Measurements from ENCODE around the gene GMDS. TPM values are rescaled to one million over a fixed set of nuclear protein-coding genes. Genes with fewer than 3 reads are reported as not detected.

The GMDS gene
- total RNA-seq, 3 donors from 2014 or later (not counting 1 experiment from before 2014, with no cell fraction given): 23.6 to 31.0 (median 26.4) TPM

DNA sequence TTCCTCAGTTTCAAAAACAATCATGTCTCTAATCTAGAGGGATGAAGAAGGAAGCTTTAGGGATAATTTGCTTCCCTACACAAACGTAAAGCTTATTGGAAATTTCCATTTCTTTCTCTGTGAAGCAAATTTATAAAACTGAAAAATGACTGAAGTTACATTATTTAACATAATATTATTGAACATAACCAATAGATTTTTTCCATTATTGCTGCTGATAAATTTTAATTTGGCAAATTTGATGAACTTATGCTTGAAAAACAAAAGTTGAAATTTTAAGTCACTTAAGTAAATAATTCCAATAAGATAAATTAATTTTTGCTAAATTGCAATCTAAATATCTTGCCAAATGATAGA lies 140.9 kb downstream of the GMDS start:
- ATAC-seq: no peak
- Mint-ChIP-seq H3K36me3 (no peaks in the 10 kb centered on the region), H3K27me3 (ENCODE audit: low read depth in 2 of 2) (peaks cover 0 to 5% of the 10 kb centered on the region in 2 donors), H3K27ac (no peak overlapping the region), H3K9me3 (no peaks in the 10 kb centered on the region), H3K4me1 (peaks cover 5% of the 10 kb centered on the region in 2 donors), H3K4me3 (no peak overlapping the region)
- intact Hi-C loops (cut with micrococcal nuclease): loop anchor here (1.0 to 10.0 kb wide), 4 partner anchors 92 to 508 kb away; no protein-coding TSS in a partner anchor
- Histone ChIP-seq H3K27ac (ENCODE audit: low read length) (no peak overlapping the region), H3K36me3 (ENCODE audit: control insufficient read depth, insufficient read depth, low read length) (no peaks in the 10 kb centered on the region), H3K27me3 (ENCODE audit: control insufficient read depth, insufficient read depth, low read length) (no peaks in the 10 kb centered on the region), H3K9me3 (ENCODE audit: control insufficient read depth, insufficient read depth, low read length) (no peaks in the 10 kb centered on the region), H3K4me3 (ENCODE audit: low read length) (no peak overlapping the region), H3K4me1 (ENCODE audit: control insufficient read depth, insufficient read depth, low read length) (no peaks in the 10 kb centered on the region)
- no peak for DNase-seq
- TF ChIP-seq, protein P1, sequence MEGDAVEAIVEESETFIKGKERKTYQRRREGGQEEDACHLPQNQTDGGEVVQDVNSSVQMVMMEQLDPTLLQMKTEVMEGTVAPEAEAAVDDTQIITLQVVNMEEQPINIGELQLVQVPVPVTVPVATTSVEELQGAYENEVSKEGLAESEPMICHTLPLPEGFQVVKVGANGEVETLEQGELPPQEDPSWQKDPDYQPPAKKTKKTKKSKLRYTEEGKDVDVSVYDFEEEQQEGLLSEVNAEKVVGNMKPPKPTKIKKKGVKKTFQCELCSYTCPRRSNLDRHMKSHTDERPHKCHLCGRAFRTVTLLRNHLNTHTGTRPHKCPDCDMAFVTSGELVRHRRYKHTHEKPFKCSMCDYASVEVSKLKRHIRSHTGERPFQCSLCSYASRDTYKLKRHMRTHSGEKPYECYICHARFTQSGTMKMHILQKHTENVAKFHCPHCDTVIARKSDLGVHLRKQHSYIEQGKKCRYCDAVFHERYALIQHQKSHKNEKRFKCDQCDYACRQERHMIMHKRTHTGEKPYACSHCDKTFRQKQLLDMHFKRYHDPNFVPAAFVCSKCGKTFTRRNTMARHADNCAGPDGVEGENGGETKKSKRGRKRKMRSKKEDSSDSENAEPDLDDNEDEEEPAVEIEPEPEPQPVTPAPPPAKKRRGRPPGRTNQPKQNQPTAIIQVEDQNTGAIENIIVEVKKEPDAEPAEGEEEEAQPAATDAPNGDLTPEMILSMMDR (IDR thresholded peaks at IDR 0.05): no peak
- WGBS (ENCODE audit: insufficient coverage): no CpG with 5 or more reads among the region's 1 CpG

DNA sequence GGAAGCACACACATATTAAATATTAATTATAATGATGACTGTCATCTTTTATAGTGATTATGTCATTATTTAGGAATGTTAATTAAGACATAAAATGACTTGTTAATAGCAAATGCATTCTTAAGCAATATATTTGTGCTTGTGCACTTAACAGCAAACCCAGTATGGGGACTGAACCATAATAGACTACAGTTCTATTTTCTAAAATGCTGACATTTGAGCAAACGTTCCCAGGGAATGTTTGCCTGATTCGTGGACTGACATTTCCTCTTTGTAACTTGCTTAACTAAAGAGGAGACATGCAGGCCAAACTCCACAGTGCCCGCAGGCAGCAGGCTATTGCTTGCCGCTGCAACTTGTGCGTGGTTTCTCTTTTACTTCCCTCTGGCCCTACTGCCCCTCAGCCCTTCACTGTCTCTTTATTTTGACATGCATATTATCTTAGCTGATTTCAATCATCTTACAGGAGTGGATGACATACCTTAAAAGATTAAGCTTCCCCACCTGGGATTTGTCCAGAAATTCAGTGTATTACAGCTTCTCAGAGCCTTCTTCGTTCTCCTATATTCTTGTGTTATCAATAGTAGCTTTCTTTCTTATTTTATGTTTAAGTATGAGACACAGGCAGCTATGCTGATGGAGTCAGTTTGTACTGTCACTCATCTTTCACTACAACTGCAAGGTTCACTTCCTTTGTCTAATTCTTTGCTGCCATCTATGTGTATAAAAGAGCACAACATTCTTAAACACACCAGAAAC lies 141.5 kb downstream of the GMDS start:
- no peak overlapping the region for H3K4me3 Mint-ChIP-seq
- no peak overlapping the region for H3K4me3 ChIP-seq (ENCODE audit: low read length)
- no peak overlapping the region for H3K27ac Mint-ChIP-seq
- peak in 1 of 2 donors; percentile 56 for DNase-seq
- WGBS (ENCODE audit: insufficient coverage): 72% methylated on average over 5 of the region's 6 CpGs
- peaks cover 5% of the 10 kb centered on the region in 2 donors for H3K4me1 Mint-ChIP-seq
- H3K9me3 Mint-ChIP-seq: no peaks in the 10 kb centered on the region
- H3K4me1 ChIP-seq (ENCODE audit: control insufficient read depth, insufficient read depth, low read length): no peaks in the 10 kb centered on the region
- H3K27me3 ChIP-seq (ENCODE audit: control insufficient read depth, insufficient read depth, low read length): no peaks in the 10 kb centered on the region
- H3K27ac ChIP-seq (ENCODE audit: low read length): no peak overlapping the region
- ATAC-seq: peak in 1 of 3 donors; percentile 71
- H3K9me3 ChIP-seq (ENCODE audit: control insufficient read depth, insufficient read depth, low read length): no peaks in the 10 kb centered on the region
- no peaks in the 10 kb centered on the region for H3K36me3 Mint-ChIP-seq
- H3K27me3 Mint-ChIP-seq (ENCODE audit: low read depth in 2 of 2): peaks cover 0 to 5% of the 10 kb centered on the region in 2 donors
- H3K36me3 ChIP-seq (ENCODE audit: control insufficient read depth, insufficient read depth, low read length): no peaks in the 10 kb centered on the region
- intact Hi-C loops (cut with micrococcal nuclease): loop anchor here (1.0 to 10.0 kb wide), 4 partner anchors 92 to 507 kb away; no protein-coding TSS in a partner anchor
- TF ChIP-seq, protein P1 (IDR thresholded peaks at IDR 0.05): peak; percentile 44

DNA sequence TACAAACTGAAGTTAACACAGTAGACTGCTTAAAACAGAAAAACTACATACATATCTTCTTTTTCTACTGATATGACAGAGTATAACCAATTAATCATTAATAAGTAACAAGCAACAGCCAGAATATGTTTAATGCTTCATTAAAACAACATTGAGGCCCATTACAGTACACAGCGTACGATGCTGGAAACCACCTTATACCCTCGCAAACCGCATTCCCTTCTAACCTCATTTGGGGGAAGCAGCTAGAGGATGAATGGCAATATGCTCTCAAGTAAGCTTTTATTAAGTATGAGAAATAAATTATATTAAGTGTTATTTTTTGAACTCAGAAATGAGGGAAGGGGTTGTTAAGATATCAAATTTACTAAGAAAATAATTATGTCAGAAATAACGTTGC lies 142.4 kb downstream of the GMDS start:
- intact Hi-C loops (cut with micrococcal nuclease): loop anchor here (10.0 kb wide), 1 partner anchor 252 kb away; no protein-coding TSS in a partner anchor
- no peak for ATAC-seq

More for the DNA sequence above, 142.4 kb downstream of the GMDS start:
- WGBS (ENCODE audit: insufficient coverage): 100% methylated on average over 4 of the region's 5 CpGs
- peaks cover 0 to 5% of the 10 kb centered on the region in 2 donors for H3K27me3 Mint-ChIP-seq (ENCODE audit: low read depth in 2 of 2)
- H3K27me3 ChIP-seq (ENCODE audit: control insufficient read depth, insufficient read depth, low read length): no peaks in the 10 kb centered on the region
- no peak overlapping the region for H3K27ac ChIP-seq (ENCODE audit: low read length)
- no peaks in the 10 kb centered on the region for H3K9me3 Mint-ChIP-seq
- no peak overlapping the region for H3K4me3 ChIP-seq (ENCODE audit: low read length)
- no peaks in the 10 kb centered on the region for H3K36me3 Mint-ChIP-seq
- peaks cover 5% of the 10 kb centered on the region in 2 donors for H3K4me1 Mint-ChIP-seq
- H3K4me3 Mint-ChIP-seq: no peak overlapping the region
- no peaks in the 10 kb centered on the region for H3K4me1 ChIP-seq (ENCODE audit: control insufficient read depth, insufficient read depth, low read length)
- H3K36me3 ChIP-seq (ENCODE audit: control insufficient read depth, insufficient read depth, low read length): no peaks in the 10 kb centered on the region
- H3K9me3 ChIP-seq (ENCODE audit: control insufficient read depth, insufficient read depth, low read length): no peaks in the 10 kb centered on the region
- no peak for DNase-seq
- TF ChIP-seq, protein P1 (IDR thresholded peaks at IDR 0.05): no peak
- H3K27ac Mint-ChIP-seq: no peak overlapping the region
